NCI-H82 (cell line): ENCODE data around the gene STK10.

Experiments
- DNase-seq: peaks from one replicate; lab custom pipeline; 2025; lab: John Stamatoyannopoulos, UW

The STK10 gene

GRCh38 chr5:172086194-172086975, 101.6 kb downstream of the STK10 start:
- DNase-seq: no peak

- no peak for DNase-seq
Observed at GRCh38 chr5:172085738-172086137, 102.3 kb downstream of the STK10 start.

- no peak for DNase-seq
Observed at GRCh38 chr5:172082180-172082579, 105.8 kb downstream of the STK10 start.

- DNase-seq: no peak
Observed at GRCh38 chr5:172079876-172080275, 108.1 kb downstream of the STK10 start.

GRCh38 chr5:172078726-172079345, 109.2 kb downstream of the STK10 start:
- no peak for DNase-seq

GRCh38 chr5:172077664-172078425, 110.2 kb downstream of the STK10 start:
- peak; percentile 68 for DNase-seq

GRCh38 chr5:172076761-172077244, 111.2 kb downstream of the STK10 start:
- DNase-seq: no peak

GRCh38 chr5:172075656-172076055, 112.4 kb downstream of the STK10 start:
- DNase-seq: no peak

- no peak for DNase-seq
Observed at GRCh38 chr5:172074896-172075295, 113.1 kb downstream of the STK10 start.

- no peak for DNase-seq
Observed at GRCh38 chr5:172071309-172071875, 116.6 kb downstream of the STK10 start.

- no peak for DNase-seq
Observed at GRCh38 chr5:172065431-172066065, 122.5 kb downstream of the STK10 start.

GRCh38 chr5:172064766-172065165, 123.3 kb downstream of the STK10 start:
- DNase-seq: no peak

- DNase-seq: no peak
Observed at GRCh38 chr5:172064358-172064757, 123.7 kb downstream of the STK10 start.

- DNase-seq: no peak
Observed at GRCh38 chr5:172063463-172064235, 124.4 kb downstream of the STK10 start.

- DNase-seq: peak; percentile 35
Observed at GRCh38 chr5:172059661-172060100, 128.3 kb downstream of the STK10 start.

- no peak for DNase-seq
Observed at GRCh38 chr5:172058088-172058487, 129.9 kb downstream of the STK10 start.

GRCh38 chr5:172055996-172056395, 132.0 kb downstream of the STK10 start:
- DNase-seq: no peak

GRCh38 chr5:172055421-172055820, 132.6 kb downstream of the STK10 start:
- DNase-seq: no peak

- no peak for DNase-seq
Observed at GRCh38 chr5:172054611-172055153, 133.3 kb downstream of the STK10 start.

GRCh38 chr5:172052450-172053236, 135.4 kb downstream of the STK10 start:
- no peak for DNase-seq
